ENCODE data around the gene DBN1.

The DBN1 gene

GRCh38 chr5:177440990-177441780 is 32.2 kb downstream of the DBN1 start:
- Histone ChIP-seq H3K27ac (ENCODE audit: low read depth, low read length) (no peak overlapping the region), H3K4me3 (ENCODE audit: low read length) (no peak overlapping the region), H3K4me2 (ENCODE audit: low read length) (no peak overlapping the region), H3K9ac (ENCODE audit: low read length) (no peak overlapping the region), H3K23ac (ENCODE audit: low read length) (no peak overlapping the region), H3K36me3 (ENCODE audit: control insufficient read depth, insufficient read depth, low read length) (peaks cover 1% of the 10 kb centered on the region), H3K56ac (ENCODE audit: low read length) (no peak overlapping the region), H2BK120ac (ENCODE audit: low read depth, low read length) (no peak overlapping the region), H4K5ac (ENCODE audit: low read length) (no peak overlapping the region), H3K79me1 (ENCODE audit: low read length) (no peaks in the 10 kb centered on the region), H3K18ac (ENCODE audit: low read length) (no peak overlapping the region), H3K79me2 (ENCODE audit: control insufficient read depth, insufficient read depth, low read length) (no peaks in the 10 kb centered on the region), H3K4ac (ENCODE audit: low read depth, low read length) (no peak overlapping the region), H3K4me1 (ENCODE audit: control insufficient read depth, low read depth, low read length) (no peaks in the 10 kb centered on the region), H2BK15ac (replicated peaks; ENCODE audit: low read depth) (no peak overlapping the region), H2AK5ac (ENCODE audit: low read length) (no peak overlapping the region), H3K27me3 (ENCODE audit: insufficient read depth, low read length, poor library complexity) (no peaks in the 10 kb centered on the region), H4K8ac (ENCODE audit: low read depth, low read length) (no peak overlapping the region), H2BK5ac (ENCODE audit: low read length) (no peak overlapping the region)
- WGBS (ENCODE audit: extremely low coverage, insufficient coverage, low lambda C conversion rate) = no CpG with 5 or more reads among the region's 26 CpGs
- DNase-seq = no peak

GRCh38 chr5:177440211-177440989 is 33.0 kb downstream of the DBN1 start:
- no peaks in the 10 kb centered on the region for H3K79me1 ChIP-seq (ENCODE audit: low read length)
- no peak overlapping the region for H3K4me3 ChIP-seq (ENCODE audit: low read length)
- H3K4me1 ChIP-seq (ENCODE audit: control insufficient read depth, low read depth, low read length) = no peaks in the 10 kb centered on the region
- H3K23ac ChIP-seq (ENCODE audit: low read length) = no peak overlapping the region
- no peak overlapping the region for H2BK5ac ChIP-seq (ENCODE audit: low read length)
- H3K56ac ChIP-seq (ENCODE audit: low read length) = no peak overlapping the region
- H3K79me2 ChIP-seq (ENCODE audit: control insufficient read depth, insufficient read depth, low read length) = no peaks in the 10 kb centered on the region
- no peak overlapping the region for H3K18ac ChIP-seq (ENCODE audit: low read length)
- no peak overlapping the region for H4K8ac ChIP-seq (ENCODE audit: low read depth, low read length)
- H3K27ac ChIP-seq (ENCODE audit: low read depth, low read length) = no peak overlapping the region
- H3K27me3 ChIP-seq (ENCODE audit: insufficient read depth, low read length, poor library complexity) = no peaks in the 10 kb centered on the region
- DNase-seq = no peak
- H3K36me3 ChIP-seq (ENCODE audit: control insufficient read depth, insufficient read depth, low read length) = peaks cover 1% of the 10 kb centered on the region
- H2AK5ac ChIP-seq (ENCODE audit: low read length) = no peak overlapping the region
- no peak overlapping the region for H3K4me2 ChIP-seq (ENCODE audit: low read length)
- no CpG with 5 or more reads among the region's 24 CpGs for WGBS (ENCODE audit: extremely low coverage, insufficient coverage, low lambda C conversion rate)
- no peak overlapping the region for H3K4ac ChIP-seq (ENCODE audit: low read depth, low read length)
- no peak overlapping the region for H2BK120ac ChIP-seq (ENCODE audit: low read depth, low read length)
- no peak overlapping the region for H4K5ac ChIP-seq (ENCODE audit: low read length)
- no peak overlapping the region for H3K9ac ChIP-seq (ENCODE audit: low read length)
- H2BK15ac ChIP-seq (replicated peaks; ENCODE audit: low read depth) = no peak overlapping the region

GRCh38 chr5:177439518-177440053 is 33.8 kb downstream of the DBN1 start:
- H2AK5ac ChIP-seq (ENCODE audit: low read length) = no peak overlapping the region
- H3K4me1 ChIP-seq (ENCODE audit: control insufficient read depth, low read depth, low read length) = no peaks in the 10 kb centered on the region
- no peak overlapping the region for H3K27ac ChIP-seq (ENCODE audit: low read depth, low read length)
- no peak overlapping the region for H2BK5ac ChIP-seq (ENCODE audit: low read length)
- no peak overlapping the region for H3K23ac ChIP-seq (ENCODE audit: low read length)
- H3K4me2 ChIP-seq (ENCODE audit: low read length) = no peak overlapping the region
- no peak overlapping the region for H4K8ac ChIP-seq (ENCODE audit: low read depth, low read length)
- H3K27me3 ChIP-seq (ENCODE audit: insufficient read depth, low read length, poor library complexity) = no peaks in the 10 kb centered on the region
- no peak for DNase-seq
- H3K79me1 ChIP-seq (ENCODE audit: low read length) = no peaks in the 10 kb centered on the region
- H3K4ac ChIP-seq (ENCODE audit: low read depth, low read length) = no peak overlapping the region
- H3K56ac ChIP-seq (ENCODE audit: low read length) = no peak overlapping the region
- H3K4me3 ChIP-seq (ENCODE audit: low read length) = no peak overlapping the region
- WGBS (ENCODE audit: extremely low coverage, insufficient coverage, low lambda C conversion rate) = no CpG with 5 or more reads among the region's 4 CpGs
- H2BK120ac ChIP-seq (ENCODE audit: low read depth, low read length) = no peak overlapping the region
- peaks cover 1% of the 10 kb centered on the region for H3K36me3 ChIP-seq (ENCODE audit: control insufficient read depth, insufficient read depth, low read length)
- no peaks in the 10 kb centered on the region for H3K79me2 ChIP-seq (ENCODE audit: control insufficient read depth, insufficient read depth, low read length)
- no peak overlapping the region for H4K5ac ChIP-seq (ENCODE audit: low read length)
- H3K18ac ChIP-seq (ENCODE audit: low read length) = no peak overlapping the region
- H3K9ac ChIP-seq (ENCODE audit: low read length) = no peak overlapping the region
- H2BK15ac ChIP-seq (replicated peaks; ENCODE audit: low read depth) = no peak overlapping the region

DNA sequence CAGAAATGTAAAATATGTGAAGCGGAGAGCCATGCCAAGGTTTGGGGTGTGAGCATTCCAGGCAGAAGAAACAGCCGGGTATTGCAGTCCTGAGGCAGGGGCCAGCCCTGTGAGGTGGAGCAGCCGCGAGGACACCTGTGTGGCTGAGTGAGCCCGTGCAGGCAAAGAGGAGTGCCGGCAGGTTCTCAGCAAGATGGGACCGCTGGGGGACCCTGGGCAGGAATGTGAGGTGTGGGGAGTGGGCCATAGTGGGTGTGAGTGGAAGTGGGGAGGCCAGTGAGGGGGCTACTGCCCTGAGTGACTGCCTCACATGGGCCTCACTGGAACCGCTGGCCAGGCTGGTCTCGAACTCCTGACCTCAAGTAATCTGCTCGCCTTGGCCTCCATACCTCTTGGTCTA is 35.0 kb downstream of the DBN1 start:
- Histone ChIP-seq H3K36me3 (ENCODE audit: control insufficient read depth, insufficient read depth, low read length) (peaks cover 1% of the 10 kb centered on the region), H4K5ac (ENCODE audit: low read length) (no peak overlapping the region)

DNA sequence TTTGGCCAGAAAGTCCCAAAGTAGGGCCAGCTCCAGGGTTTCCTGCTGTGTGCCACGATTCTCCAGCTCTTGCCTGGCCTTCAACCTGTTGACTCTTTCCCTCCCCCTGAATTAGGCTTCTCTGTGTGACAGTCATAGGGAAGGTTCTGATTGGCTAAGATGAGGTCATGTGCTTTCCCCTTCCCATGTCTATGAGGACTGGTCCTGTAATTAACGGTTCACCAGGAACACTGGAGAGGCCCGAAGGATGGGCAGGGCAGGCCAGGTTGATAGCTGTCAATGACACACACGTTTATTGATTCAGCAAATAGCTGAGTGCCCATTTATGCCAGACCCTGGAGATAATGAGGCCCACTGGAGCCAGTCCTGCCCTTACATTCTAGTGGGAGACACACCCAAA is 35.8 kb downstream of the DBN1 start:
- Histone ChIP-seq H3K36me3 (ENCODE audit: control insufficient read depth, insufficient read depth, low read length) (peaks cover 1% of the 10 kb centered on the region), H3K27ac (ENCODE audit: low read depth, low read length) (no peak overlapping the region)
- WGBS (ENCODE audit: extremely low coverage, insufficient coverage, low lambda C conversion rate) = no CpG with 5 or more reads among the region's 4 CpGs

More for the DNA sequence above, 35.0 kb downstream of the DBN1 start:
- Histone ChIP-seq H3K79me1 (ENCODE audit: low read length) (no peaks in the 10 kb centered on the region), H3K18ac (ENCODE audit: low read length) (no peak overlapping the region), H3K56ac (ENCODE audit: low read length) (no peak overlapping the region), H2BK5ac (ENCODE audit: low read length) (no peak overlapping the region), H3K27me3 (ENCODE audit: insufficient read depth, low read length, poor library complexity) (no peaks in the 10 kb centered on the region), H3K9ac (ENCODE audit: low read length) (no peak overlapping the region), H3K4me3 (ENCODE audit: low read length) (no peak overlapping the region), H3K79me2 (ENCODE audit: control insufficient read depth, insufficient read depth, low read length) (no peaks in the 10 kb centered on the region), H4K8ac (ENCODE audit: low read depth, low read length) (no peak overlapping the region), H2BK15ac (replicated peaks; ENCODE audit: low read depth) (no peak overlapping the region), H3K4me1 (ENCODE audit: control insufficient read depth, low read depth, low read length) (no peaks in the 10 kb centered on the region), H3K27ac (ENCODE audit: low read depth, low read length) (no peak overlapping the region), H3K4me2 (ENCODE audit: low read length) (no peak overlapping the region), H2BK120ac (ENCODE audit: low read depth, low read length) (no peak overlapping the region), H3K4ac (ENCODE audit: low read depth, low read length) (no peak overlapping the region), H2AK5ac (ENCODE audit: low read length) (no peak overlapping the region), H3K23ac (ENCODE audit: low read length) (no peak overlapping the region)
- no CpG with 5 or more reads among the region's 10 CpGs for WGBS (ENCODE audit: extremely low coverage, insufficient coverage, low lambda C conversion rate)
- no peak for DNase-seq

More for the DNA sequence above, 35.8 kb downstream of the DBN1 start:
- Histone ChIP-seq H3K9ac (ENCODE audit: low read length) (no peak overlapping the region), H3K79me1 (ENCODE audit: low read length) (no peaks in the 10 kb centered on the region), H3K4me2 (ENCODE audit: low read length) (no peak overlapping the region), H2BK15ac (replicated peaks; ENCODE audit: low read depth) (no peak overlapping the region), H3K56ac (ENCODE audit: low read length) (no peak overlapping the region), H3K23ac (ENCODE audit: low read length) (no peak overlapping the region), H3K4me3 (ENCODE audit: low read length) (no peak overlapping the region), H3K79me2 (ENCODE audit: control insufficient read depth, insufficient read depth, low read length) (no peaks in the 10 kb centered on the region), H4K5ac (ENCODE audit: low read length) (no peak overlapping the region), H3K18ac (ENCODE audit: low read length) (no peak overlapping the region), H2BK120ac (ENCODE audit: low read depth, low read length) (no peak overlapping the region), H3K4ac (ENCODE audit: low read depth, low read length) (no peak overlapping the region), H2AK5ac (ENCODE audit: low read length) (no peak overlapping the region), H4K8ac (ENCODE audit: low read depth, low read length) (no peak overlapping the region), H3K27me3 (ENCODE audit: insufficient read depth, low read length, poor library complexity) (no peaks in the 10 kb centered on the region), H2BK5ac (ENCODE audit: low read length) (no peak overlapping the region), H3K4me1 (ENCODE audit: control insufficient read depth, low read depth, low read length) (no peaks in the 10 kb centered on the region)
- no peak for DNase-seq

Measured in mesendoderm (in vitro differentiated cells).